GM19328 (cell line): Measurements from ENCODE around the gene STUM.

Experiments used
- ATAC-seq: cut with Tn5 transposase; IDR thresholded peaks from one replicate; pipeline ENCODE4 v1.9.1; 2021; ENCODE audit warnings: mild to moderate bottlenecking, moderate library complexity; ENCODE audit not compliant: unreplicated experiment

The STUM gene

DNA sequence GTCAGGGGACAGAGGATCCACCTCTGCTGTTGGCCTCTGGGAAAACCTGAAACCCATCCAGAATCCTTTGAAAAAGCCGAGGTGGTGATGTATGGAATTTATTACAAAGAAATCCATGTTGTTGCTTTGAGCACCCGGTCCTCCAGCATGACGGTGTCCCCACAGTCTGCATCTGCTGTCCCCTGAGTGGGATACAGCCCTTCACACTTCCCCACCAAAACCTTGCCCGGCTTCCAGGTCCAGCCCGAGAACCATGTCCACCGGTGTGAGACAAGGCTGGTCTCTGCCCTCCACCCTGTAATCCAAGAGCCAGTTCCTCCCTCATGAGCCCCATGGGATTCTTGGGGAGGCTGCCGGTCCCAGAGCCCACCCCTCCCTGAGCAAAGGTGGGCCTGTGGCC, 70.5 kb downstream of the STUM start:
- ATAC-seq: no peak

- ATAC-seq: no peak
Observed at GRCh38 chr1:226622012-226622411, 73.4 kb downstream of the STUM start.

- no peak for ATAC-seq
Observed at GRCh38 chr1:226624526-226624925, 76.0 kb downstream of the STUM start.

DNA sequence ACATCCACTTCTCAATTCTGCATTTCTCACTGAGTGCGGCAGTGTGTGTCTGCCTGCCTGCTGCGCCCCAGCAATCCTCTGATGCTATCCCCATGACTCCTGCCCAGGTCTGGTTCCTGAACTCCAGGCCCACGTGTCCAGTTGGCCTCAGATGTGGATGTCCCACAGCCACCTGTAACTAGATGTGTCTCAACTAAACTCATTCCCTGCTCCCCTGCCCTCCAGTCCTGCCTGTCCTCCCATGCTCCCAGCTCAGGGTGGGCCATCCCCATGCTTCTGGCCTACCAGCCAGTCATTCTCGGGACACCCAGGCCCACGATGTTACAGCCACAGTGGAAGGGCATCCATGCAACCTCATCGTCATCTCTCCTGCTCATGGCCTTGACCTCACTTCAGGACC, 76.8 kb downstream of the STUM start:
- no peak for ATAC-seq

DNA sequence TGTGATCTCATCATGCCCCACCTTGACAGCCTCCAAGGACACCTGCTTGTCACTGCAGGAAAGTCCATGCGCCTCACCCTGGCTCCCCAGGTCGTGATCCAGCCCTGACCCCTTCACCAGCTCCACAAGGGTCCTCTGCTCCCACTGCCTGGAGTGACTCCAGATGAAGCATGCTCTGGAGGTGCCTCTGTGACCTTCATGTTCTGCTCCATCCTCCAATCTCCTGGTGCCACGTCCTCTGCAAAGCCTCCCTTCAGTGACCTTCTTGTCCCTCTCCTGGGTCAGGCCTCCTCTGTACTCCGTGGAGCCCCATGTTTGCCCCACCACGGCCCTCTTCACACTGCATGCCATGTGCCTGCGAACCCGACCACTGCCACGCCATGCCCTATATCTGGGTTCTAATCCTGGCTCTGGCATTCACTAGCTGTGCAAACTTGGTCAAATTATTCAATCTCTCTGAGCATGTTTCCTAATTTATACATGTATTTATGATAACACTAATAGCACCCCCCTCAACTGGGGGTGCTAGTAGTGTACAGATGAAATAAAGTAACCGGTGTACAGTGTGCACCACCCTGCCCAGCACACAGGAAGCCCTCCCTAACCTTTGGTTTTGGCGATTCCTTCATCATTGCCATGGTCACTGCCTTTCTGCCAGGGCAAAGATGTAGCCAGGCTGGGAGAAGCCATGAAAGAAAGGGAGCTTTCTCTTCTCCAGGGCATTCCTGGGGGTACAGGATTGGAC, 77.4 kb downstream of the STUM start:
- ATAC-seq: peak; percentile 29

DNA sequence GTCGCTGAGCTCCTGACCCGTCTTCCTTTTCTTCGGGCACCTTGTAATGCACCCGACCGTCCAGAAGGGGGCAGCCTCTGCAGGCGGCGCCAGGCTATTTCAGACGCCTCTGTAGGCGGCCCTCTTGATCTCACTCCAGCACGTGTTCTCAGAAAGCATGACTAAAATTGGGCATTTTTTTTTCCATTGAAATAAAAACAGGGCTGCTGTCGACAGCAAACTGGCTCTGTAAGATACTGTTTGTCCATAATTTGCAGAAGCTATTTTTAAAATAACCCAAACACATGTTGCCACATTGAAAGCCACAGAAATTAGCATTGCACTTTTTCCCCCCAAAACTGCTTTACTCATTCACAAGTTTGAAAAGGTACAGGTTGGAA, 78.0 kb downstream of the STUM start:
- peak; percentile 56 for ATAC-seq

DNA sequence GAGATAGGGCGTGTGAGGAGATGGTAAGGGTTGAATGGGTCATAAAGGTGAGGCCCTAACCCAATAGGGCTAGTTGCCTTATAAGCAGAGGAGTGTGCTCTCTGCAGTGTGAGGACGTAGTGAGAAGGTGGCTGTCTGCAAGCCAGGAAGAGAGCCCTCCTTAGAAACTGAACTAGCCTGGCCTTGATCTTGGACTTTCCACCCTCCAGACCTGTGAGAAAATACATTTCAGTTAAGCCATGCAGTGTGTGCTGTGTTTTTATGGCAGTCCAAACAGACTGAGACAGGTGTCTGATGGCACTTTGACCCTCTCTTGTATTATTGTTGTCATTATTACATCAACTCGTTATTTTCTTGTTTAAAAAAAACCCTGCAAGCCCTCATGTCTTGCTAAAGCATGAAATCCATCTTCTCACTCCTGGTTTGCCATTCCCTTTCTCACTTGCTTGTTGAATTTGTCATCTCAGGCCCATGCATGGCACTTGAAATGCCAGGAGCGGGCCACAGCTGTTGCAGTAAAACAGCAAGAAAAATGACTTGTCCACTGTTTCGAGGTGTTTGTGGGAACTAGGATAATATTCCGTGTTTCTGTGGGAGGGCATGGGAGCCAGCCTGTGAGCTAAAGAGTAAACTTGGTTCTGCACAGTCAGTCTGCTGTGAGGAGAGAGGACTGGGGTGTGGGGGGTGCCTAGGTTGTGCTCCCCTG, 78.6 kb downstream of the STUM start:
- no peak for ATAC-seq

DNA sequence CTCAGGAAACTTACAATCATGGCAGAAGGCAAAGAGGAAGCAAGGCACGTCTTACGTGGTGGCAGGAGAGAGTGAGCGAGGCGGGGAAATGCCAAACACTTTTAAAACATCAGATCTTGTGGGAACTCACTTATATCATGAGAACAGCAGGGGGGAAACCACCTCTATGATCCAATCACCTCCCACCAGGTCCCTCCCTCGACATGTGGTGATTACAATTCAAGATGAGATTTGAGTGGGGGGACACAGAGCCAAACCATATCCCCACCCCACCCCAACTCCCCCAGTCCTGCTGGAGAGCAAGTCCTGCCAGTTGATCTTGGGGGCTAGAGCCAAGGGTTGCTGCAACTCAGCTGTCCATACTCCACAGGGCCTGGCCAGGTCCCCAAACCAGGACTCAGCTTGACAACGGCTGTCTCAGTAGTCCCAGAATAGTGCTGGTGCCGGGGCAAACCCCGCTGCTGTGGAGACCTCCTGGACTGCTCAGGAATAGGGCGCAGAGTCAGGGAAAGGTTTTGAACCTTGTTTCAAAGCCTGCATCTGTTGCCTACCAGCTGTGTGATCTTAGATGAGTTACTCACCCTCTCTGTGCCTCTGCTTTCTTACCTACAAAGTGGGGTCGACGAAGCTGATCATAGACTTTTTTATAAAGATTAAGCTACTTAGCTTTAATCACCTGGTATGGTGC, 79.5 kb downstream of the STUM start:
- no peak for ATAC-seq

DNA sequence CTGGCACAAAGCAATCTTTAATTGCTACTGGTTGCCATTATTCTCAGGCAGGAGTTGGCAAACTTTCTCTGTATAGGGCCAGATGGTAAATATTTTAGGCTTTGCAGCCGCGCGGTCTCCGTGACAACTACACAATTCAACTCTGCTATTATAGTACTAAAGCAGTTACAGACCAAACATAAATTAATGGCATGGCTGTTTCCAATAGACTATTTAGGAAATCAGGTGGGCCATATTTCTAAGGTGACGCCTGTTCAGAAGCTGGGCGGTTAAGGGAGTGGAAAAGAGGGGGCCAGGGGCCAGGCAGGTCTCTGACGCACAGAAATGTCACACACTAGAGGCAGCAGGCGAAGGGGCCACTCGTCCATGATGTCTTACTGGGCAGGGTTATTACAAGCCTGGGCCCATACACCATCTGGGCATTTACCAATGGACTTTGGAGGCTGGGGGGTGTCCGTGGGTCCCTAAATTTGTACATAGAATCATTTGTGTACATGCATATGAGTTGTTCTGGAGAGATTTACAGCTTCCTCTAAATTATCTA, 80.1 kb downstream of the STUM start:
- no peak for ATAC-seq

DNA sequence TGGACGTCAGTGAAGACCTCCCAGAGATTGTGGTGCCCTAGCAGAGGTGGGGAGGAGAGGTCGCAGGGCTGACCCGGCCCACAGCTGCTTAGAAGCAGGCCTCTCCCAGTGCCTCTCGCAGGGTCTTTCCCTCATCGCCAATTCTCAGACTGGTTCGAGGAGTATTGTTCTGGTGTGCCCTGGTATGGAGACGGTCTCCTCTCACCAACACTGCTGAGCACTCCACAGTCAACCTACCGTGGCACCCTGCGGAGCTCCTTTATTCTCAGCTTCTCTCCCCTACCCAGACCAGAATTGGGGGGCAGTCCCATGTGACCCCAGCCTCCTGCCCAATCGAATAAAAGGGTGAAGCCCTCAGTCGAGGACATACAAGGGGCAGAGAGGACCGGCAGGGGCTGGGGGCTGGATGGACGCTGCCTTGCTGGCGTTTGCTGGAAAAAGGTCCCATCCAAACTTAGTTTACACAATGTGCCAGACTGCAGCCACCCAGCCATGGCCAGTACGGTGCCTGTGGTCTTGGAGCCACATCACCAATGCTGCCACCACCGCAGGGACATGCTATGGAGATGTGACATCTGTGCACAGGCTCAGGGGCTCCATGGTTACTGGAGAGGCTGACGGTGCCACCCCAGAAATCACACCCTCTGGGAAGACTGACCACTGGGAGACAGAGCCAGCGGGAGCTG, 80.8 kb downstream of the STUM start:
- ATAC-seq: no peak

GRCh38 chr1:226629896-226630550, 81.5 kb downstream of the STUM start:
- ATAC-seq: no peak

DNA sequence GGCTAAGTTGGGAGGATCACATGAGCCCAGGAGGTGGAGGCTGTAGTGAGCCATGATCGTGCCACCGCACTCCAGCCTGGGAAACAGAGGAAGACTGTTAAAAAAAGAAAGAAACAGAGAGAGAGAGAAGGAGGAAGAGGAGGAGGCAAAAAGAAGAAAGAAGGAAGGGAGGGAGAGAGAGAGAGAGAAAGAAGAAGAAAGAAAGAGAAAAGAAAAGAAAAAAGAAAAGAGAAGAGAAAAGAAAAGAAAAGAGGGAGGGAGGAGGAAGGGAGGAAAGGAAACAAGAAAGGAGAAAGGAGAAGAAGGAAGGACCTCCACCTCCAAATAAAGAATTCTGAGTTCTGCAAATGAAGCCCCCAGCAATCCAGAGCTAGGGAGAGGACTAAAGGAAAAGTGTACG, 82.0 kb downstream of the STUM start:
- no peak for ATAC-seq

GRCh38 chr1:226631229-226632000, 82.9 kb downstream of the STUM start:
- ATAC-seq: no peak

GRCh38 chr1:226632169-226632879, 83.8 kb downstream of the STUM start:
- ATAC-seq: no peak

GRCh38 chr1:226632922-226633351, 84.4 kb downstream of the STUM start:
- ATAC-seq: no peak

DNA sequence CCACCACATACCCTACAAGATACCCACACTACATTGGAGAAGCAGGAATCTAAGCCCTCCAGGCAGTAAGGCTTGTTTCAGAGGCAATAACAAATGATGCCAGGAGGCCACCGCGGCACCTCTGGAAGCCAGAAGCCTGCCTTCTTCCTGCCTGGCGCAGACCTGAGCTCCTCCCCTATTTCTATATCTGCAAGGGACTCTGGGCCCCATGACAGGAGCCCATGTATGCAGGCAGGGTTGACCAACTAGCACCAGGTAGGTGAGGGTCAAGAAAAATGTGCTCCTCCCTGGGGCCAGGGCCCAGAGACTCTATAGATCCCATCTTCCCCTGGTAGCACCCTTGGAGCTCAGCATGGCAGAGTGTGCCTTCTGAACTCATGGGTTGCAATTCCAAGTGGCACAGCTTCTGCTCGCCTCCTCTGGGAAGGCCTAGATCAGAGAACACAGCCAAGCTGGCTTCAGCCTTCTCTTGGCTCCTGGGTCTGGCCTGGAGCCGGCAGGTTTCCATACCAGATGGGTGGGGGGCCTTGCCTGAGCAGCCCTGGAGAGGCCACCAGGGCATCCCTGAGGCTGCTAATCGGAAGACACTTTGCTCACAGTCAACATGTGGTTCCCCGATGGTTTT, 85.1 kb downstream of the STUM start:
- ATAC-seq: peak; percentile 12

DNA sequence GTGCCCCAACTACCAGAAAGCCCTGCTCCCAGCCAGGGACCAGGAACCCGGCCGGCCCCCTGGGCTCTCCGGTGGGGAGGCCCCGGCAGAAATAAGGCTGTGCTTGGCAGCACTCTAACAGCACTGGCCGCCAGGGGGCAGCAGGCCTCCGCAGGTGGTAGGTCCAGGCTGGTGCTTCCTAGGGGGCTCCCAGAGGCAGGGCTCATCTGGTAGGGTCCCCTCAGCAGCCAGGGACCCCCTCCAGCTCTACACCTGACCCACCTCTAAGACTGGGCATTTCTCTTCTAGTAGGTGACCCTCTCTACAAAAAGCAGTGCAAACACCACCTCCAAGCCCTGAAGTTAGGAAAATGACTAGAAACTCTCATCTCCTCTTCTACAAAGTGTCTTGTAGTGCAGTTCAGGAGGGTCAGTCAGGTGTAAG, 85.6 kb downstream of the STUM start:
- peak; percentile 57 for ATAC-seq

GRCh38 chr1:226634611-226635246, 86.2 kb downstream of the STUM start:
- no peak for ATAC-seq
